ENCODE results near the gene PNMA8C.

DNA sequence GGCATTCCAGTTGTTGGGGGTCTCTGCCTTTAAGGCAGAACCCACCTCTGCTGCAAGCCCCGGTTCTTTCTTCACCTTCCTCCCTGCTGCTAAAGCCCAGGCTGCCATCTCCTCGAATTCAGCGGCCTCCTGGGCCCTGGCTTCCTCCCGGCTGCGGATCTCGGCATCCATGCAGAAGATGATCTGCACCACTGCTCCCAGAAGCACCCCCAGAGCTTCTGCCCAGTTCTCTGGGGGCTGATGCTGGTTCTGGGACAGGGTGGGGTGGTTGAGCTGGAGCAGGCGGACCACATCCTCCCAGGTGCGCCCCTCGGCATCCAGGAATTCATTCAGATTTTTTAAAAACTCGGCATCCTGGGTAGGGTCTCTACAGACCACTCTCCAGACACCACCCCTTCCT lies 41.6 kb upstream of the PNMA8C start:
- TF ChIP-seq, protein P1, sequence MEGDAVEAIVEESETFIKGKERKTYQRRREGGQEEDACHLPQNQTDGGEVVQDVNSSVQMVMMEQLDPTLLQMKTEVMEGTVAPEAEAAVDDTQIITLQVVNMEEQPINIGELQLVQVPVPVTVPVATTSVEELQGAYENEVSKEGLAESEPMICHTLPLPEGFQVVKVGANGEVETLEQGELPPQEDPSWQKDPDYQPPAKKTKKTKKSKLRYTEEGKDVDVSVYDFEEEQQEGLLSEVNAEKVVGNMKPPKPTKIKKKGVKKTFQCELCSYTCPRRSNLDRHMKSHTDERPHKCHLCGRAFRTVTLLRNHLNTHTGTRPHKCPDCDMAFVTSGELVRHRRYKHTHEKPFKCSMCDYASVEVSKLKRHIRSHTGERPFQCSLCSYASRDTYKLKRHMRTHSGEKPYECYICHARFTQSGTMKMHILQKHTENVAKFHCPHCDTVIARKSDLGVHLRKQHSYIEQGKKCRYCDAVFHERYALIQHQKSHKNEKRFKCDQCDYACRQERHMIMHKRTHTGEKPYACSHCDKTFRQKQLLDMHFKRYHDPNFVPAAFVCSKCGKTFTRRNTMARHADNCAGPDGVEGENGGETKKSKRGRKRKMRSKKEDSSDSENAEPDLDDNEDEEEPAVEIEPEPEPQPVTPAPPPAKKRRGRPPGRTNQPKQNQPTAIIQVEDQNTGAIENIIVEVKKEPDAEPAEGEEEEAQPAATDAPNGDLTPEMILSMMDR (IDR thresholded peaks at IDR 0.05) = no peak
- TF ChIP-seq POLR2A (IDR thresholded peaks at IDR 0.05) (no peak), POLR2AphosphoS5 (IDR thresholded peaks at IDR 0.05) (no peak), EP300 (IDR thresholded peaks at IDR 0.05) (no peak)
